MM.1S (cell line): ENCODE results near the gene MAB21L4.

Experiments
- DNase-seq: peaks from one replicate; pipeline ENCODE4 v3.0.0-alpha.2; 2015
- H2AFZ ChIP-seq: fragments of 300-600 bp; sonication (generic); 2 replicates; pipeline ENCODE4 v1.6.0; 2016; ENCODE audit warnings: antibody characterized with exemption, low read length
- H3F3A ChIP-seq: fragments of 300-600 bp; sonication (generic); 2 replicates; pipeline ENCODE4 v1.6.1; 2016; ENCODE audit warnings: mild to moderate bottlenecking, antibody characterized with exemption, low read length, moderate library complexity, mixed read lengths; ENCODE audit not compliant: insufficient read depth
- H3K27ac ChIP-seq: fragments of 300-600 bp; sonication (generic); 2 replicates; pipeline ENCODE4 v1.5.1; 2016; ENCODE audit warnings: mild to moderate bottlenecking, low read length
- H3K27me3 ChIP-seq: fragments of 300-600 bp; sonication (generic); replicated peaks from 2 replicates; pipeline ENCODE4 v1.6.0; 2016; ENCODE audit warnings: low read length; ENCODE audit not compliant: insufficient read depth
- H3K36me3 ChIP-seq: fragments of 300-600 bp; sonication (generic); replicated peaks from 2 replicates; pipeline ENCODE4 v1.6.1; 2016; ENCODE audit warnings: mild to moderate bottlenecking, low read length, mixed read lengths; ENCODE audit not compliant: insufficient read depth
- H3K4me1 ChIP-seq: fragments of 300-600 bp; sonication (generic); 2 replicates; pipeline ENCODE4 v1.6.1; 2016; ENCODE audit warnings: low read length, mixed read lengths
- H3K4me2 ChIP-seq: fragments of 300-600 bp; sonication (generic); 2 replicates; pipeline ENCODE4 v1.6.0; 2016; ENCODE audit warnings: low read depth, low read length
- H3K4me3 ChIP-seq: fragments of 300-600 bp; sonication (generic); 2 replicates; pipeline ENCODE4 v1.5.1; 2016; ENCODE audit warnings: low read length, mixed read lengths
- H3K79me2 ChIP-seq: fragments of 300-600 bp; sonication (generic); 2 replicates; pipeline ENCODE4 v1.6.1; 2016; ENCODE audit warnings: mixed run types, low read length, mixed read lengths
- H3K9ac ChIP-seq: fragments of 300-600 bp; sonication (generic); 2 replicates; pipeline ENCODE4 v1.6.1; 2016; ENCODE audit warnings: low read length, mixed read lengths
- H3K9me2 ChIP-seq: fragments of 300-600 bp; sonication (generic); replicated peaks from 2 replicates; pipeline ENCODE4 v1.6.1; 2016; ENCODE audit warnings: mild to moderate bottlenecking, low read length, mixed read lengths; ENCODE audit not compliant: insufficient read depth
- H3K9me3 ChIP-seq: fragments of 300-600 bp; sonication (generic); replicated peaks from 2 replicates; pipeline ENCODE4 v1.6.1; 2016; ENCODE audit warnings: mild to moderate bottlenecking, low read length, mixed read lengths; ENCODE audit not compliant: insufficient read depth
- H4K20me1 ChIP-seq: fragments of 300-600 bp; sonication (generic); 2 replicates; pipeline ENCODE4 v1.6.1; 2016; ENCODE audit warnings: mild to moderate bottlenecking, low read length, moderate library complexity, mixed read lengths; ENCODE audit not compliant: insufficient read depth
- CTCF ChIP-seq: fragments of 300-600 bp; sonication (generic); IDR thresholded peaks from 2 replicates; pipeline ENCODE4 v1.5.1; 2016; ENCODE audit warnings: antibody characterized with exemption, low read length, mixed read lengths
- EZH2 ChIP-seq: fragments of 300-600 bp; sonication (generic); optimal IDR thresholded peaks from 2 replicates; pipeline ENCODE3; 2017; ENCODE audit warnings: low read depth, mild to moderate bottlenecking, antibody characterized with exemption, low read length, mixed read lengths
- EZH2phosphoT487 ChIP-seq: fragments of 300-600 bp; sonication (generic); IDR thresholded peaks from 2 replicates; pipeline ENCODE4 v1.6.1; 2018; ENCODE audit warnings: antibody characterized with exemption, low read length

MAB21L4 gene

GRCh38 chr2:240902615-240903041 is 6.7 kb upstream of the MAB21L4 start:
- no peak for DNase-seq
- Histone ChIP-seq H3K79me2 (no peaks in the 10 kb centered on the region), H4K20me1 (no peaks in the 10 kb centered on the region), H3F3A (no peaks in the 10 kb centered on the region), H3K27me3 (peaks cover 56% of the 10 kb centered on the region), H3K4me1 (no peaks in the 10 kb centered on the region), H3K9me2 (no peaks in the 10 kb centered on the region), H3K4me2 (no peak overlapping the region), H3K27ac (no peak overlapping the region), H3K4me3 (no peak overlapping the region), H3K36me3 (no peaks in the 10 kb centered on the region), H2AFZ (no peak overlapping the region), H3K9ac (no peak overlapping the region), H3K9me3 (no peaks in the 10 kb centered on the region)
- no peak for TF ChIP-seq EZH2phosphoT487
- no peak for TF ChIP-seq CTCF
- TF ChIP-seq EZH2, result no peak

- TF ChIP-seq CTCF (no peak), EZH2phosphoT487 (no peak), EZH2 (no peak)
Measured at GRCh38 chr2:240901986-240902614, 6.1 kb upstream of the MAB21L4 start.

GRCh38 chr2:240900141-240900860 is 4.3 kb upstream of the MAB21L4 start:
- Histone ChIP-seq H3F3A (no peaks in the 10 kb centered on the region), H3K4me3 (no peak overlapping the region), H3K27me3 (peaks cover 53% of the 10 kb centered on the region), H3K4me2 (no peak overlapping the region), H3K27ac (no peak overlapping the region), H3K9me3 (no peaks in the 10 kb centered on the region), H3K79me2 (no peaks in the 10 kb centered on the region), H2AFZ (no peak overlapping the region), H3K9ac (no peak overlapping the region), H4K20me1 (no peaks in the 10 kb centered on the region), H3K36me3 (no peaks in the 10 kb centered on the region), H3K9me2 (no peaks in the 10 kb centered on the region), H3K4me1 (no peaks in the 10 kb centered on the region)
- DNase-seq, result no peak
- TF ChIP-seq EZH2phosphoT487, result no peak
- TF ChIP-seq EZH2, result no peak
- no peak for TF ChIP-seq CTCF

More at GRCh38 chr2:240901986-240902614, 6.1 kb upstream of the MAB21L4 start:
- no peak for DNase-seq
- Histone ChIP-seq H3K9me3 (no peaks in the 10 kb centered on the region), H3K79me2 (no peaks in the 10 kb centered on the region), H2AFZ (no peak overlapping the region), H3F3A (no peaks in the 10 kb centered on the region), H3K4me1 (no peaks in the 10 kb centered on the region), H3K9ac (no peak overlapping the region), H3K36me3 (no peaks in the 10 kb centered on the region), H3K27me3 (peaks cover 59% of the 10 kb centered on the region), H3K27ac (no peak overlapping the region), H3K4me2 (no peak overlapping the region), H4K20me1 (no peaks in the 10 kb centered on the region), H3K4me3 (no peak overlapping the region), H3K9me2 (no peaks in the 10 kb centered on the region)
